LNCaP clone FGC (cell line): ENCODE results near the gene RBM10.

Experiments used
- DNase-seq: peaks from one replicate; pipeline ENCODE4 v3.0.0-alpha.2; 2011; ENCODE audit warnings: low read depth
- H3K4me3 ChIP-seq: 2 replicates; pipeline ENCODE4 v1.5.1; 2011; ENCODE audit warnings: mild to moderate bottlenecking, low read depth, low read length, control low read depth
- TF ChIP-seq, protein P1 (sequence below): IDR thresholded peaks from 2 replicates; pipeline ENCODE4 v1.5.1; 2012; ENCODE audit warnings: mild to moderate bottlenecking; ENCODE audit not compliant: control insufficient read depth, insufficient read depth; ENCODE audit errors: extremely low read depth

RBM10 gene

DNA sequence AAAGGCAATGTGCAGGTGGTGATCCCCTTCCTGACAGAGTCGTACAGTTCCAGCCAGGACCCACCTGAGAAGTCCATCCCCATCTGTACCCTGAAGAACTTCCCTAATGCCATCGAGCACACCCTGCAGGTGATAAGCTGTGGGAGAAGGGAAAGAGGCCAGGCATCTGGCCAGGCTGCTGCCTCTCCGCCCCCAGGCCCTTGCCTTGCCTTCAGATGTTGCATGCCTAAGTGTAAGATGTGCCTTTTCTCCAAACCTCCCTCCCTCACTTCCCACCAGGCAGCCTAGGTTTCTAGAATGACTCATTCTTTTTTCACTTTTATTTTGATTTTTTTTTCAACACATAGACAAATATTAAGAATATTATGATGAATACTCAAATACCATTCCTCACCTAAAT, 61.3 kb downstream of the RBM10 start:
- TF ChIP-seq, protein P1, sequence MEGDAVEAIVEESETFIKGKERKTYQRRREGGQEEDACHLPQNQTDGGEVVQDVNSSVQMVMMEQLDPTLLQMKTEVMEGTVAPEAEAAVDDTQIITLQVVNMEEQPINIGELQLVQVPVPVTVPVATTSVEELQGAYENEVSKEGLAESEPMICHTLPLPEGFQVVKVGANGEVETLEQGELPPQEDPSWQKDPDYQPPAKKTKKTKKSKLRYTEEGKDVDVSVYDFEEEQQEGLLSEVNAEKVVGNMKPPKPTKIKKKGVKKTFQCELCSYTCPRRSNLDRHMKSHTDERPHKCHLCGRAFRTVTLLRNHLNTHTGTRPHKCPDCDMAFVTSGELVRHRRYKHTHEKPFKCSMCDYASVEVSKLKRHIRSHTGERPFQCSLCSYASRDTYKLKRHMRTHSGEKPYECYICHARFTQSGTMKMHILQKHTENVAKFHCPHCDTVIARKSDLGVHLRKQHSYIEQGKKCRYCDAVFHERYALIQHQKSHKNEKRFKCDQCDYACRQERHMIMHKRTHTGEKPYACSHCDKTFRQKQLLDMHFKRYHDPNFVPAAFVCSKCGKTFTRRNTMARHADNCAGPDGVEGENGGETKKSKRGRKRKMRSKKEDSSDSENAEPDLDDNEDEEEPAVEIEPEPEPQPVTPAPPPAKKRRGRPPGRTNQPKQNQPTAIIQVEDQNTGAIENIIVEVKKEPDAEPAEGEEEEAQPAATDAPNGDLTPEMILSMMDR: no peak
- DNase-seq: no peak
- no peak overlapping the region for H3K4me3 ChIP-seq

GRCh38 chrX:47208108-47208507, 63.1 kb downstream of the RBM10 start:
- H3K4me3 ChIP-seq: no peak overlapping the region
- DNase-seq: no peak
- TF ChIP-seq, protein P1: no peak

- no peak for DNase-seq
- TF ChIP-seq, protein P1: no peak
- H3K4me3 ChIP-seq: no peak overlapping the region
Measured at GRCh38 chrX:47209508-47210238, 64.7 kb downstream of the RBM10 start.

- TF ChIP-seq, protein P1: no peak
- no peak overlapping the region for H3K4me3 ChIP-seq
- DNase-seq: no peak
Measured at GRCh38 chrX:47210661-47211425, 65.8 kb downstream of the RBM10 start.

DNA sequence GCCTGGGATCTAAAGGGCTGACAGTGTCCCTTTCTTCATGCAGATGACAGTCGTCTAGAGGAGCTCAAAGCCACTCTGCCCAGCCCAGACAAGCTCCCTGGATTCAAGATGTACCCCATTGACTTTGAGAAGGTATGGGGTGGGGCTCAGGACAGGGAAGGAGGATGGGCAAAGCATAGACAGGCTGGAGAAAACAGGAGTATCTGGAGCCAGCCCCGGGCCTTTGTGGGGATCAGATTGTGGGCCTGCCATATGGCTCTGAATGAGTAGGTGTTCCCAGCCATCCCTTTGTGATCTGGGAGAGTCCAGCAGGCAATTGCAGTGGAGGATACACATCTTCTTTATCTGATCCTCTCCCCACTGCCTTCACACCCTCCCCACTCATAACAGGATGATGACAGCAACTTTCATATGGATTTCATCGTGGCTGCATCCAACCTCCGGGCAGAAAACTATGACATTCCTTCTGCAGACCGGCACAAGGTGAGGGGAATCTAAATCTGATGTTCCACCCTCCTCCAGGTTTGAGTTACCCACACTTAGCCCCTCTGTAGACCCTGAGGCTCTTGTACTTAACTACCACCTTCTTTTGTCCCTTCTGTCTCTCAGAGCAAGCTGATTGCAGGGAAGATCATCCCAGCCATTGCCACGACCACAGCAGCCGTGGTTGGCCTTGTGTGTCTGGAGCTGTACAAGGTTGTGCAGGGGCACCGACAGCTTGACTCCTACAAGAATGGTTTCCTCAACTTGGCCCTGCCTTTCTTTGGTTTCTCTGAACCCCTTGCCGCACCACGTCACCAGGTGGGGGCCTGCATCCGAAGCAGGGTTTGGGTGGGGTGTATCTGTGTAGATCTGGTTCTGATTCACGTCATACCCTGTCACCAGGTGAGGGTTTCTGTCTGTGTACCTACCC, 67.6 kb downstream of the RBM10 start:
- DNase-seq: no peak
- TF ChIP-seq, protein P1: no peak

GRCh38 chrX:47214435-47215077, 69.5 kb downstream of the RBM10 start:
- no peak for DNase-seq
- no peak overlapping the region for H3K4me3 ChIP-seq
- TF ChIP-seq, protein P1: no peak

More for the DNA sequence above, 67.6 kb downstream of the RBM10 start:
- no peak overlapping the region for H3K4me3 ChIP-seq
